ENCODE measurements around the gene GNB4. TPM values are rescaled to one million over a fixed set of nuclear protein-coding genes. Genes with fewer than 3 reads are reported as not detected.

GNB4 gene
- total RNA-seq, 1 donor from 2014 or later: 85.7 TPM

DNA sequence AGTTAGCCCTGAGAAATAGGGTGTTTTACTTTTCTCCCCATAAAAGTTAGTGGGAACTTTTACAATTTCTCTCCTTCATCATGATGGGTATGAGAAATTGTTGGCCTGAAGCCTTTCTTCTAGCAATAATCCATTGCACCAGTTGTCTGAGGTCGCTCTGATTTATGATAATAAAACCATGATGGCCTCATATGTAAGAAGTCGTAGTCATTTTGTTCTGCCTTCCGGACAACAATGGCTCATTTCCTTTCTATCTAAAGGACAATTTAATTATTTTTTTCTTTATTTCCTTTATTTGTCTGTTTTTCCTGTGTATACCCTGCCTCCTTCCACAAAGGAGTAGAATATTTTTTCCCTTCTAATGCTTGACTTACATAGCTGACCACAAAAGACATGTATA is 31.6 kb upstream of the GNB4 start:
- Mint-ChIP-seq H3K4me1 (ENCODE audit: low read depth, unreplicated experiment) (no peaks in the 10 kb centered on the region), H3K4me3 (ENCODE audit: unreplicated experiment) (no peak overlapping the region), H3K27ac (ENCODE audit: unreplicated experiment) (no peak overlapping the region), H3K27me3 (ENCODE audit: low read depth, unreplicated experiment) (no peaks in the 10 kb centered on the region), H3K9me3 (ENCODE audit: unreplicated experiment) (peaks cover 4% of the 10 kb centered on the region), H3K36me3 (ENCODE audit: low read depth, unreplicated experiment) (no peaks in the 10 kb centered on the region)
- Histone ChIP-seq H3K4me2 (ENCODE audit: low read length) (no peak overlapping the region), H3K4me1 (ENCODE audit: insufficient read depth, low read length) (no peaks in the 10 kb centered on the region), H4K20me1 (ENCODE audit: insufficient read depth, low read length) (no peaks in the 10 kb centered on the region), H3K36me3 (ENCODE audit: insufficient read depth, low read length) (no peaks in the 10 kb centered on the region), H3K79me2 (ENCODE audit: insufficient read depth, low read length) (no peaks in the 10 kb centered on the region), H3K9me3 (ENCODE audit: insufficient read depth, low read depth, low read length) (no peaks in the 10 kb centered on the region), H2AFZ (ENCODE audit: low read depth, low read length) (no peak overlapping the region), H3K27me3 (ENCODE audit: insufficient read depth, low read length) (no peaks in the 10 kb centered on the region), H3K4me3 (ENCODE audit: insufficient read depth, low read depth, low read length) (no peak overlapping the region), H3K27ac (ENCODE audit: low read depth, low read length) (no peak overlapping the region), H3K9ac (ENCODE audit: low read length) (no peak overlapping the region)
- DNase-seq (ENCODE audit: low read depth) (no peak), FAIRE-seq (no peak)
- TF ChIP-seq EZH2 (IDR thresholded peaks at IDR 0.05; ENCODE audit: insufficient read depth, low read length): no peak
- TF ChIP-seq, protein P1, sequence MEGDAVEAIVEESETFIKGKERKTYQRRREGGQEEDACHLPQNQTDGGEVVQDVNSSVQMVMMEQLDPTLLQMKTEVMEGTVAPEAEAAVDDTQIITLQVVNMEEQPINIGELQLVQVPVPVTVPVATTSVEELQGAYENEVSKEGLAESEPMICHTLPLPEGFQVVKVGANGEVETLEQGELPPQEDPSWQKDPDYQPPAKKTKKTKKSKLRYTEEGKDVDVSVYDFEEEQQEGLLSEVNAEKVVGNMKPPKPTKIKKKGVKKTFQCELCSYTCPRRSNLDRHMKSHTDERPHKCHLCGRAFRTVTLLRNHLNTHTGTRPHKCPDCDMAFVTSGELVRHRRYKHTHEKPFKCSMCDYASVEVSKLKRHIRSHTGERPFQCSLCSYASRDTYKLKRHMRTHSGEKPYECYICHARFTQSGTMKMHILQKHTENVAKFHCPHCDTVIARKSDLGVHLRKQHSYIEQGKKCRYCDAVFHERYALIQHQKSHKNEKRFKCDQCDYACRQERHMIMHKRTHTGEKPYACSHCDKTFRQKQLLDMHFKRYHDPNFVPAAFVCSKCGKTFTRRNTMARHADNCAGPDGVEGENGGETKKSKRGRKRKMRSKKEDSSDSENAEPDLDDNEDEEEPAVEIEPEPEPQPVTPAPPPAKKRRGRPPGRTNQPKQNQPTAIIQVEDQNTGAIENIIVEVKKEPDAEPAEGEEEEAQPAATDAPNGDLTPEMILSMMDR (IDR thresholded peaks at IDR 0.05; ENCODE audit: insufficient read depth, low read depth, low read length): no peak

DNA sequence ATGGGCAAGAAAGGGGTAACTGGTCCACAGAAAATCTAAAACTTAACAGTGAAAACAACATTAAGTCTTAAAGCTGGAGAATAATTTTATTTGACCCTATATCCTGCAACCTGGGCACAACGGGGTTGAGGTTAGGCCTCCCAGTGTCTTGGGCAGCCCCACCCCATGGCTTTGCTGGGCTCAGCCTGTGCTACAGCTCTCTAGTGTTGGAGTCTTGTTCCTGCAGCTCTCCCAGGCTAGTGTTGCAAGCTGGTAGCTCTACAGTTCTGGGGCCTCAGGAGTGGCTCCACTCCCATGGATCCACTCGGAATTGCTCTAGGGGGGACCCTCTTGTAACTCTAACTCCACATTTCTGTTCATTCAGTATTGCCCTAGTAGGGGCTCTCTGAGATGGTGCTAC is 24.9 kb upstream of the GNB4 start:
- H3K27ac Mint-ChIP-seq (ENCODE audit: unreplicated experiment): no peak overlapping the region
- Histone ChIP-seq H3K4me3 (ENCODE audit: insufficient read depth, low read depth, low read length) (no peak overlapping the region), H3K4me1 (ENCODE audit: insufficient read depth, low read length) (no peaks in the 10 kb centered on the region), H4K20me1 (ENCODE audit: insufficient read depth, low read length) (no peaks in the 10 kb centered on the region), H3K9me3 (ENCODE audit: insufficient read depth, low read depth, low read length) (no peaks in the 10 kb centered on the region), H3K27me3 (ENCODE audit: insufficient read depth, low read length) (no peaks in the 10 kb centered on the region), H3K36me3 (ENCODE audit: insufficient read depth, low read length) (no peaks in the 10 kb centered on the region), H3K9ac (ENCODE audit: low read length) (no peak overlapping the region), H2AFZ (ENCODE audit: low read depth, low read length) (no peak overlapping the region), H3K27ac (ENCODE audit: low read depth, low read length) (no peak overlapping the region), H3K4me2 (ENCODE audit: low read length) (no peak overlapping the region), H3K79me2 (ENCODE audit: insufficient read depth, low read length) (no peaks in the 10 kb centered on the region)
- H3K27me3 Mint-ChIP-seq (ENCODE audit: low read depth, unreplicated experiment): peaks cover 3% of the 10 kb centered on the region
- no peak overlapping the region for H3K4me3 Mint-ChIP-seq (ENCODE audit: unreplicated experiment)
- peaks cover 4% of the 10 kb centered on the region for H3K9me3 Mint-ChIP-seq (ENCODE audit: unreplicated experiment)
- H3K4me1 Mint-ChIP-seq (ENCODE audit: low read depth, unreplicated experiment): no peaks in the 10 kb centered on the region
- DNase-seq (ENCODE audit: low read depth): no peak
- TF ChIP-seq, protein P1 (IDR thresholded peaks at IDR 0.05; ENCODE audit: insufficient read depth, low read depth, low read length): no peak
- TF ChIP-seq EZH2 (IDR thresholded peaks at IDR 0.05; ENCODE audit: insufficient read depth, low read length): no peak
- no peaks in the 10 kb centered on the region for H3K36me3 Mint-ChIP-seq (ENCODE audit: low read depth, unreplicated experiment)
- no peak for FAIRE-seq

DNA sequence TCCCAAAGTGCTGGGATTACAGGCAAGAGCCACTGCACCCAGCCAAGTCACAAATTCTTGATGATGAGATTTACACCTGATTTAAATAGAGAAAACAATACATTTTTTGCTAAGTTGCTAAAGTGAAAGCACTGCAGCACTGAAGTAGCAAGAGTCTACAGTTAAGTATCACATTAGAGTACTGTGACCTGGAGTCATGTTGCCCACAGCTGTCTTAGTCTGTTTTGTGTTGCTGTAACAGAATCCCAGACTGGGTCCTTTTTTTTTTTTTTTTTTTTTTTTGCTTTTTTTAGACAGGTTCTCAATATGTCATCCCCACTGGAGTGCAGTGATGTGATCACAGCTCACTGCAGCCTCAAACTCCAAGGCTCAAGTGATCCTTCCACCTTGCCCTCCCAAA is 23.2 kb upstream of the GNB4 start:
- no peaks in the 10 kb centered on the region for H3K79me2 ChIP-seq (ENCODE audit: insufficient read depth, low read length)
- H4K20me1 ChIP-seq (ENCODE audit: insufficient read depth, low read length): no peaks in the 10 kb centered on the region
- TF ChIP-seq, protein P1 (IDR thresholded peaks at IDR 0.05; ENCODE audit: insufficient read depth, low read depth, low read length): no peak
- TF ChIP-seq EZH2 (IDR thresholded peaks at IDR 0.05; ENCODE audit: insufficient read depth, low read length): no peak
- no peak overlapping the region for H3K4me2 ChIP-seq (ENCODE audit: low read length)
- H3K27me3 Mint-ChIP-seq (ENCODE audit: low read depth, unreplicated experiment): peaks cover 3% of the 10 kb centered on the region
- H3K27ac Mint-ChIP-seq (ENCODE audit: unreplicated experiment): no peak overlapping the region
- DNase-seq (ENCODE audit: low read depth) (no peak), FAIRE-seq (no peak)
- no peaks in the 10 kb centered on the region for H3K4me1 Mint-ChIP-seq (ENCODE audit: low read depth, unreplicated experiment)
- H3K9me3 Mint-ChIP-seq (ENCODE audit: unreplicated experiment): peaks cover 3% of the 10 kb centered on the region
- H3K27me3 ChIP-seq (ENCODE audit: insufficient read depth, low read length): no peaks in the 10 kb centered on the region
- H3K36me3 ChIP-seq (ENCODE audit: insufficient read depth, low read length): no peaks in the 10 kb centered on the region
- H3K36me3 Mint-ChIP-seq (ENCODE audit: low read depth, unreplicated experiment): no peaks in the 10 kb centered on the region
- no peak overlapping the region for H3K9ac ChIP-seq (ENCODE audit: low read length)
- H3K27ac ChIP-seq (ENCODE audit: low read depth, low read length): no peak overlapping the region
- H3K4me1 ChIP-seq (ENCODE audit: insufficient read depth, low read length): no peaks in the 10 kb centered on the region
- no peaks in the 10 kb centered on the region for H3K9me3 ChIP-seq (ENCODE audit: insufficient read depth, low read depth, low read length)
- no peak overlapping the region for H3K4me3 Mint-ChIP-seq (ENCODE audit: unreplicated experiment)
- no peak overlapping the region for H3K4me3 ChIP-seq (ENCODE audit: insufficient read depth, low read depth, low read length)
- H2AFZ ChIP-seq (ENCODE audit: low read depth, low read length): no peak overlapping the region

Measured in astrocyte (in vitro differentiated cells and primary cell).